Peyer's patch (tissue), 4 donors: ENCODE results near the gene RASGRP2. TPM values are rescaled to one million over a fixed set of nuclear protein-coding genes. Genes with fewer than 3 reads are reported as not detected.

ENCODE experiments used
- DNase-seq, 3 donors: peaks; one replicate each; pipeline ENCODE4 v3.0.0-alpha.2; 2017 to 2019
- H3K27ac ChIP-seq, 4 donors: fragments of 200-600 bp; sonication (generic); one replicate each; pipeline ENCODE4 v1.5.1; 2016 to 2019
- H3K27me3 ChIP-seq, 2 donors: fragments of 200-600 bp; sonication (generic); one replicate each; pipeline ENCODE4 v1.5.1; 2019
- H3K36me3 ChIP-seq, 3 donors: fragments of 200-600 bp; sonication (generic); one replicate each; pipeline ENCODE4 v1.5.1; 2016 to 2019
- H3K4me1 ChIP-seq, 4 donors: fragments of 200-600 bp; sonication (generic); one replicate each; pipeline ENCODE4 v1.5.1; 2016 to 2019
- H3K4me3 ChIP-seq, 4 donors: fragments of 200-600 bp; sonication (generic); 1 replicate in 3 of 4; 2 replicates in 1 of 4; pipeline ENCODE4 v1.5.1; 2016 to 2019; ENCODE audit warnings: mild to moderate bottlenecking in 1 of 4
- H3K9me3 ChIP-seq, 4 donors: fragments of 200-600 bp; sonication (generic); one replicate each; pipeline ENCODE4 v1.5.1; 2016 to 2019; ENCODE audit warnings: mild to moderate bottlenecking in 1 of 4
- CTCF ChIP-seq, 6 experiments: fragments of 450-650 bp in 4 of 6; fragments of 200-600 bp in 2 of 6; sonication (generic) in 1 of 6; IDR thresholded peaks; one replicate each; pipeline ENCODE4 v1.5.1; 2017 to 2019; ENCODE audit warnings: antibody characterized with exemption in 6 of 6, mild to moderate bottlenecking in 3 of 6, moderate library complexity in 1 of 6
- POLR2A ChIP-seq, 2 donors: fragments of 450-650 bp; IDR thresholded peaks; one replicate each; pipeline ENCODE4 v1.5.1; 2017; ENCODE audit warnings: antibody characterized with exemption in 2 of 2, mild to moderate bottlenecking in 2 of 2, moderate library complexity in 2 of 2
- total RNA-seq, 4 donors: library from RNA; depleted of rRNA; stranded (reverse); fragments of >200 nt; gene quantifications; one replicate each; pipeline ENCODE4 v1.1.0, GENCODE V29; 2016

Gene RASGRP2
- total RNA-seq, 4 donors from 2014 or later = 11.5 to 210 (median 16.0) TPM

- Histone ChIP-seq H3K27me3 (no peaks in the 10 kb centered on the region), H3K4me1 (peaks cover 0 to 4% (median 0%) of the 10 kb centered on the region in 4 donors), H3K4me3 (no peak overlapping the region), H3K9me3 (no peaks in the 10 kb centered on the region), H3K36me3 (no peaks in the 10 kb centered on the region), H3K27ac (peak overlapping the region in 1 of 4 donors; percentile 17)
- DNase-seq = peak in 1 of 3 donors; percentile 26
- TF ChIP-seq POLR2A (IDR thresholded peaks at IDR 0.05) (no peak), CTCF (IDR thresholded peaks at IDR 0.05) (no peak)
Measured at GRCh38 chr11:64751136-64751535, 7.2 kb upstream of the RASGRP2 start.

- no peak overlapping the region for H3K4me3 ChIP-seq
- TF ChIP-seq POLR2A (IDR thresholded peaks at IDR 0.05) (no peak), CTCF (IDR thresholded peaks at IDR 0.05) (no peak)
- DNase-seq = peak in 1 of 3 donors; percentile 29
- H3K4me1 ChIP-seq = peaks cover 0 to 8% (median 0%) of the 10 kb centered on the region in 4 donors
- no peaks in the 10 kb centered on the region for H3K27me3 ChIP-seq
- no peaks in the 10 kb centered on the region for H3K9me3 ChIP-seq
- H3K36me3 ChIP-seq = no peaks in the 10 kb centered on the region
- H3K27ac ChIP-seq = peak overlapping the region in 1 of 4 donors; percentile 17
Measured at GRCh38 chr11:64750361-64751054, 6.6 kb upstream of the RASGRP2 start.

GRCh38 chr11:64747961-64748665 is 4.2 kb upstream of the RASGRP2 start:
- Histone ChIP-seq H3K4me3 (no peak overlapping the region), H3K27me3 (no peaks in the 10 kb centered on the region), H3K36me3 (no peaks in the 10 kb centered on the region), H3K27ac (peak overlapping the region in 2 of 4 donors; percentile 23 to 98), H3K9me3 (no peaks in the 10 kb centered on the region), H3K4me1 (peaks cover 0 to 26% (median 0%) of the 10 kb centered on the region in 4 donors)
- TF ChIP-seq POLR2A (IDR thresholded peaks at IDR 0.05) (no peak), CTCF (IDR thresholded peaks at IDR 0.05) (no peak)
- no peak for DNase-seq

- peaks cover 0 to 4% of the 10 kb centered on the region in 2 donors for H3K27me3 ChIP-seq
- H3K9me3 ChIP-seq = no peaks in the 10 kb centered on the region
- TF ChIP-seq POLR2A (IDR thresholded peaks at IDR 0.05) = no peak
- no peak for TF ChIP-seq CTCF (IDR thresholded peaks at IDR 0.05)
- peak overlapping the region; percentile 83 to 98 (median 88) for H3K27ac ChIP-seq
- no peak for DNase-seq
- H3K36me3 ChIP-seq = no peaks in the 10 kb centered on the region
- peaks cover 0 to 42% (median 5%) of the 10 kb centered on the region in 4 donors for H3K4me1 ChIP-seq
- peak overlapping the region in 1 of 4 donors; percentile 64 for H3K4me3 ChIP-seq
Measured at GRCh38 chr11:64746486-64746885, 2.5 kb upstream of the RASGRP2 start.

- TF ChIP-seq POLR2A (IDR thresholded peaks at IDR 0.05) (peak in 1 of 2 donors; percentile 39), CTCF (IDR thresholded peaks at IDR 0.05) (no peak)
- Histone ChIP-seq H3K36me3 (no peaks in the 10 kb centered on the region), H3K27me3 (peaks cover 0 to 4% of the 10 kb centered on the region in 2 donors), H3K27ac (peak overlapping the region; percentile 83 to 98 (median 88)), H3K4me3 (peak overlapping the region; percentile 59 to 78 (median 62)), H3K4me1 (peaks cover 0 to 44% (median 5%) of the 10 kb centered on the region in 4 donors), H3K9me3 (no peaks in the 10 kb centered on the region)
- peak; percentile 68 to 91 (median 83) for DNase-seq
Measured at GRCh38 chr11:64745521-64746328, 1.8 kb upstream of the RASGRP2 start.
